ENCODE results near the gene MATK.
"Not testable (repeated sequence)": the region's sequence is repeated elsewhere in the genome, so short reads cannot be mapped to it uniquely, and the experiment has no call there.

MATK gene

DNA sequence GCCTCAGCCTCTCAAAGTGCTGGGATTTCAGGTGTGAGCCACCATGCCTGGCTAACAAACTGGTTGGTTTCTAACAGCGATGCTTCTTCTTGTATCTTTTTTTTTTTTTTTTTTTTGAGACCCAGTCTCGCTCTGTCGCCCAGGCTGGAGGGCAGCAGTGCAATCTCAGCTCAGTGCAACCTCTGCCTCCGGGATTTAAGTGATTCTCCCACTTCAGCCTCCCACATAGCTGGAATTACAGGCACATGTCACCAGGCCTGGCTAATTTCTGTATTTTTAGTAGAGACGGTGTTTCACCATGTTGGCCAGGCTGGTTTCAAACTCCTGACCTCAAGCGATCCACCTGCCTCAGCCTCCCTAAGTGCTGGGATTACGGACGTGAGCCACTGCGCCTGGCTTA lies 30.0 kb upstream of the MATK start:
- not testable (repeated sequence) for DNase-seq

DNA sequence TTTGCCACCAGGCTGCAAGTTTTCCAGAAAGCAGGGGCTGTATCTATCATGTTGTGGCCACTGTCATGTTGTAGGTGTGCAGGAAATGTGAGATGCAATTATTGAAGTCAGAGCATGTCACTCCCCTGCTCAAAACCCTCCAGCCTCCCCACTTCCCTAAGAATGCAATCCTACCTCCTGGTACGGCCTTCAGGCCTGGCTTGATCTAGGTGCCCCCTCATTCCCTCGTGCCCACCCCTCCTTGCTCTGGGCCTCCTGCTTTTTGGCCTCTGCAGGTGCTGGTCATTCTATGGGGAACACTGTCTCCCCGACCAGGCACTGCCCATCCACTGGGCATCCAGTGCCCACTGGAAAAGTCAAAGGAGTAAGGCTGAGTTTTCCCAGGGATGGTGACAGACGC lies 28.5 kb upstream of the MATK start:
- no peak for DNase-seq

DNA sequence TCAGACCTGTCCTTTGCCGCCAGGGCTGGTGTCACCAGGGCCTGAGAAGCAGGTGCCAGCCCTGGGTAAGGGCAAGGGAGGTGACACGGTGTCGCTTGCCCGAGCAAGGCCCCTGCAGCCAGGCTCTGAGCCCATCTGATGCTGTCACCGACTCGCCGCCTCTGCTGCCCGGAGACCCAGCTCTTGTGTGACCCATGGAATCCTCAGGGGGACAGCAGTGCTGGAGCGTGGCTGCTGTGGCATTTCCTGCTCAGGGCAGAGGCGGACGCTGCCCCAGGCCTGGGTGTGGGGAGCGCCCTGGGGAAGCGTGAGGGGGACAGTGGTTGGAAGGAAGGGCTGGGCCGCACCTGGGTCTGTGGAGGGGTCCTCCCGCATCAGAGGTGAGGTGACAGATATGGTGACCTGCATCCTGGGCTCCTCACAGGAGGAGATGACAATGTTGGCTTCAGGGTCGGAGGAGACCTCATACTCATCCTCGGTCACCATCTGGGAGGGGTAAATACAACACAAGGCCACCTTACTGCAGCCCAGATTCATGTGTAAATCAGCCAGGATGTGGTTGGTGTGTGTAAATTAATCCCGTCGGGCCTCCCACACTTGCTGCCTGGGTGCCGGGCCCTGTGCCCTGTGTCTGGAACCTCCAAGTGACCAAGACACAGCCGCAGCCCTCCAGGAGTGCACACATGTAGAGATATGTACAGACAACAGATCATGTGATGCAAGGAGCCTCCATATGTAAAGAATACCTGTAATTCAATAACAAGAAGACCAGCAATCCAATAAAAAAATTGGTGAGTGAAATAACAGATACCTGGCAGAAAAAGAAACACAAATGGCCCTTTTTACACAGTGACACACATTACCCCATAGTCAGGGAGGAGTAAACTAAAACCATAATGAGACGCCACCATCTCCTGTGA lies 27.6 kb upstream of the MATK start:
- no peak for DNase-seq

DNA sequence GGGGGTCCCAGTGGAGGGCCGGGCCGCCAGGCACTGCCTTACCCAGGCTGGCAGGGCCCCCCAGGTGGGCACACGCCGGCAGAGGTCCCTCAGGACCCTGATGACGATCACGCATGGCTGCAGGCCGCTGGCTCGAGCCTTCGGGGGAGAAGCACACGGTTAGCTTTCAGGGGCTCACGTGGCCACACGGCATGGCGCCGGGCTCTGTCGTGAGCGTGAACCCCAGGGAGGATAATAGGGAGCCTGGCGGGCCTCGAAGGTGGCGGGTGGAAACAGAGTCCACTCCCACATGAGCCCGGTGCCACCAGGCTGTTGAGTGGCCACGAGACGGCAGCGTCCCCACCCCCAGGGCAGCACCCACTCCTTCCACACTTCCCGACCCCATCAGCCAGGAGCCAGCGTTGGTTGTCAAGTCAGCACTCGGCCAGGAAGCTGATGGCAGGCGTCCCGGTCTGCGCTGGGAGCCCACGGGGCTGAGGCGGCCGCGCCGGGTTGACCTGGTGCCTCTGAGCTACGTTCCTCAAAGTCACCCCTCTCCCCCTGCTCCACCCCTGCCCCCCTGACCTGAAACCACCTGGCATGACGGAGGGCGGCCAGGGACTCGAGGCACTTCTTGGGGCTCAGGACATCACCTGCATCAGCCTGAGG lies 24.7 kb upstream of the MATK start:
- no peak for DNase-seq

DNA sequence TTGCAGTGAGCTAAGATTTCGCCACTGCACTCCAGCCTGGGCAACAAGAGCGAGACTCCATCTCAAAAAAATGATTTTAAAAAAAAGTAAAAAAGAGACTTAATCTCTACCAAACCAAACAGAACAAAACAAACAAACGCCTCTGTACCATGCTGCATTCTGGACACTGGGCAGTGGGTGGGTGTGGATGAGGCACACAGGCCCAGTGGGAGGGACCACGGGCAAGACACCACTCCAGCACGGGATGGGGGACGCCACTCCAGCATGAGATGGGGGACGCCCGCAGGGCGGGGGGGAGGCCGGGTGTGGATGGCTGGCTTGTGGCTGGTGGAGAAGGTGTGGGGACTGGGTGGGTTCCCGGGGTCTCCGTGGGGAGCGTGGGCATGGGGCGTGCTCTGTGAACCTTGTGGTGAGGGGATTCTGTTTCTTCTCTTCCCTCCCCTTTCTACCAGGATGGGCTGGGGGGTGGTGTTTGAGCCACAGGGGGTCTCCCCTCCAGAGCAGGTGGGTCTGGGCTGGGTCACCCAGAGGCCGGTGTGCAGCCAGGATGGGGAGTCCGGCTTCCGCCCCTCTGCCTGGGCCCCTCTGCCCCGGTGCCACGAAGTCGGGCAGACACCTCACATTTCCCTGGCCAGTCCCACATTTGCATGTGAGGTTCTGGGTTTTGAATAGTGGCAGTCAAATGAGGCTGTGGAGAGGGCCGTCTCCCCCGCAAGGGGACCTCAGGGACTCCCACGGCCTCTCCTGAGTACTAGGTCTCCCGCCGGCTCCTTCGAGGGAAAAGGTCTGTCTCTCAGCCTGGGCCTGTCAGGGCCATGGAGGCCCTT lies 23.9 kb upstream of the MATK start:
- no peak for DNase-seq

DNA sequence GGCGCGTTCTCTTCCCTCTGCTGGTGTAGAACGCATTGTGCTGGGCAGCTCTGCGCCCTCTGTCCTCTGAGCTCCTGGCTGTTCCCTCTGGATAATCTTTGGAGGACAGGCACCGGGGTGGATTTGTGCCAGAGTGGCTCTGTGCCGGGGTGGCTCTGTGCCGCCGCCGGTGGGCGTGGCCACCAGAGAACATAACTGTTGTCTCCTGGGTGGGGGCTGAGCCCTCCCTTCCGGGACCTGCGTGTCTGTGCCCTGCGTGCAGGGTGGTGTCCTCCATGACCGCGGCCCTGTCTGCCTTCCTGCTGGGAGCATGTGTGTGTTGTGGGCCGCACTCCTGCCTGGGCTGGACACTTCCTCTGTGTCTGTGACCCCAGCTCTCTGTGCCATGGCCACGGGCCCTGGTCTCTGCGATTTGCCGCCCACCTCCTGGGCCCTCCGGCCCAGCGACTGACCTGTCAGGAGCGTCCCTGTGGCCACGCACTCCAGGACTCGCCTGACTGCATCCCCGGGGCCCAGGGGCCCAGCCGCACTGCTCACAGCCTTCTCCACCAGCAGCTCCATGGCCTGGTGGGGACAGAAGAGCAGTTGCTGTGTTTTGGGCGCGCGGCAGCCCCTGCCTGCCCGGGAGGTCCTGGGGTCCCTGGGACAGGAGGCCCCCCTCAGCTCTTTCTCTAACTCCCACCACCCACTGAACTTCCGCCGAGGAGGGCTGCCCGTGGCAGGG lies 22.4 kb upstream of the MATK start:
- no peak for DNase-seq

DNA sequence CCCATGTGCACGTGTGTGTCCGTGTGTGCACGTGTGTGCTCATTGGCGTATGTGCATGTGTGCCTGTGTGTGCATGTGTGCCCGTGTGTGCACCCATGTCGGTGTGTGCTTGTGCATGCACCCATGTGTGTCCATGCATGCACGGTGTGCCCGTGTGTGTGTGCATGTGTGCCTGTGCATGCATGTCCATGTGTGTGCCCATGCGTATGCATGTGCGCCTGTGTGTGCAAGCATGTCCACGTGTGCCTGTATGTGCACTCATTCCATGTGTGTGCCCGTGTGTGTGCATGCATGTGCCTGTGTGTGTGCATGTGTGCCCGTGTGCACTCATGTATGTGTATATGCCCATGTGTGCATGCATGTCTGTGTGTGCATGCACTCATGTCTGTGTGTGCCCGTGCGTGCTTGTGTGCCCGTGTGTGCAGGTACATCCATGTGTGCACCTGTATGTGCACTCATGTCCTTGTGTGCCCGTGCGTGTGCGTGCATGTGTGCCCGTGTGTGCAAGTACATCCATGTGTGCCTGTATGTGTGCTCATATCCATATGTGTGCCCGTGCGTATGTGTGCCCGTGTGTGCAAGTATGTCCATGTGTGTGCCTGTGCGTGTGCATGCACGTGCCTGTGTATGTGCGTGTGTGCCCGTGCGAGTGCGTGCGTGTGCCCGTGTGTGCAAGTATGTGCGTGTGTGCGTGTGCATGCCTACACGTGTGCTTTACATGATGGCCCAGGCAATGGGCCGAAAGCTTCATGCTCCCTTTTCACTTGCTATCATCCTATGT lies 21.6 kb upstream of the MATK start:
- no peak for DNase-seq

DNA sequence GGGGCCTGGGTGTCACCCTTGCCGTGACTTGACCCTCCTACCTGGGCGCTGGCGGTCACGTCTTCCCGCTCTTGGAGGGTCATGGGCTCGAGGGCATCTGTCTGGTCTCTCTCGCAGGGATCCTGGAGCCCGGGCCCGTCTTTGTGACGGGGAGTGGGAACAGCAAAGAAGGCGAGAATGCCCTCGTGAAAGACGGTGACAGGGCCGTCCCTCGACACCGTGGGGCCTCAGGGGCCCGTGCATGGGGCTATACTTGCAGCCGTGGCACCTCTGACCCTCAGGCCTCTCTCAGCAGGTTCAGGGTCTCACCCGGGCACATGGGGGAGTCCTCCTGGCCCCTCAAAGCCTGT lies 20.9 kb upstream of the MATK start:
- no peak for DNase-seq

DNA sequence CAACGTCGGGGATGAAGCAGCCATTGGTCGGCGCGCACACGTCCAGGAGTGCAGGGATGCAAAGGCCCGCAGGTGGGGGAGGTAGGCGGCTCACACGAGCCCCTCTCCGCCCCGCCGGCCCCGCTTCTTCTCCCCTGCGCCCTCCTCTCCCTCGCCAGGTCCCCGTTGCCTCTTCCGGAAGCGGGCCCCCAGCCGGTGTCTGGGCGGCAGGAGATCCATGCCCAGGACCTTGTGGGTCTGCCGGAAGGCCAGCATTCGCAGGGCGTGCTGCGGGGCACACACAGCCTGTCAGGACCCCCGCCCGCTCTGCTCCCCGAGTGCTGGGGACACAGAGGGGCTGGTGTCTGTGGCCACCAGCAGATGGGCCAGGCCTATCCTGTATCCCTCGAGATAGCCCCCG lies 19.7 kb upstream of the MATK start:
- no peak for DNase-seq

DNA sequence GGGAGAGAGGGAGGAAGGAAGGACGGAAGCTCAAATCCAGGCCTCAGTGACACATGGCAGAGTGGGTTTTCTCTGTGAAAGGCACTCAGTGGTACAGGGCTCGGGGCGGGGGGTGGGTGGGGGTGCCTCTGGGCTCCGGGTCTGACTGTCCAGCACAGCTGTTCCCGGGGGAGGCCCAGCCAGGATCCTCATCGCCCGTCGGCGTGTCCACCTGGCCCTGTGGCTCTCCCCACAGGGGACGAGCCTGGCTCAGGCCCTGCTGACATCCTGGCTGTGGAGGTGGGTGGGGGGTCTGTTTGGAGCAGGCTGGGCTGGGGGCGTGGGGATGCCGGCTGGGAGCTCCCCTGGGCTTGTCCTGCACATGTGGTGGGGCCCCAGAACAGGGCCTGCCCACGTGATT lies 18.2 kb upstream of the MATK start:
- DNase-seq: no peak

DNA sequence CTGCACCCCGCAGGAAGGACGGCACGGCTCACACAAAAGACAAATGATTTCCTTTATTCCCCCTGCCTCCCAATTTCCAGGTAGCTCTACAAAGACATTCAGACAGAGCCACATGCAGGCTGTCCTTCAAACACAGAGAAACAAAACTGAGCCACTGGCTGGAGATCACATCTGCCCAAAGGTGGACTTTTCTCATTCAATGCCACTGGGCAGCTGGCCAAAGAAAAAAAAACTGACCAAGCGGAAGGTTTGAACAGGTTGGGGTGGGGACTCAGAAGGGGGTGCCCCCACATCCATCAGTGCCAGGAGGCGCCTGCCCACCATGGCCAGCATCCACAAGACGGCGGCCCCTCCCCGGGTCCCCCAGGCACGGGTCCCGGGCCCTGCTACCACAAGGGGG lies 17.8 kb upstream of the MATK start:
- DNase-seq: no peak

DNA sequence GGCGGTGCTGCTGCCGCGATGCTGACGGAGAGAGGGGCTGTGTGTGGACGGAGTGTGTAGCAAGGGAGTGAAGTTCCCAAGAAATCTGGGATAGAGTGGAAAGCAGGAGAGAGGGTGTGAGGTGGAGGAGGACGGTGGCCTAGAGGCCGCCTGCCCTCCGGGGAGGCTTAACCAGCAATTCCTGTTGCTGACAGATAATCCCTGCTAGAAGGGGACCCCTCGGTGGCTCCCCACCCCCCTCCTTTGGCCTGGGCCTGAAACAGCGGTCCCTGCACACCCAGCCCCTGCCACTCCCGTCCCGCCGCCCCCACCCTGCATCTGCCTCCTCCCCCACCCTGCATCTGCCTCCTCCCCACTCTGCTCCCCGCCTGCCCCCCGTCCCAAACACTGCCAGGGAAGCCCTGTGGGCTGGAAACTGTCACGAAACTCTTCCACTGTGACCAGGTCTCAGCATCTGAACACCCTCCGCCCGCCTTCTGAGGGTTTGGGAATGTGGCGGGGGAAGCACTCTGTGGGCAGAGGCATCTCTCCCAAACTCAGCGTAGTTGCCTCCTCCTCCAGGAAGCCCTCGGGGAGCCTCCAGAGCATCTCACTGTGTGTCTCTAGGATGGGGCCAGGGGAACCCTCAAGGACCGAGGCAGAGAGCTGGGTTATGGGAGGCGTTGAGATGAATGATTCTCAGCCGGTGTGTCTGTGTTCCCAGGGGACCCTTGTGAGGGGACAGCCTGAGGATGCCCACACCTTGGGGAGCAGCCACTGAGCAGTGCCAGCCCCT lies 17.1 kb upstream of the MATK start:
- DNase-seq: no peak

DNA sequence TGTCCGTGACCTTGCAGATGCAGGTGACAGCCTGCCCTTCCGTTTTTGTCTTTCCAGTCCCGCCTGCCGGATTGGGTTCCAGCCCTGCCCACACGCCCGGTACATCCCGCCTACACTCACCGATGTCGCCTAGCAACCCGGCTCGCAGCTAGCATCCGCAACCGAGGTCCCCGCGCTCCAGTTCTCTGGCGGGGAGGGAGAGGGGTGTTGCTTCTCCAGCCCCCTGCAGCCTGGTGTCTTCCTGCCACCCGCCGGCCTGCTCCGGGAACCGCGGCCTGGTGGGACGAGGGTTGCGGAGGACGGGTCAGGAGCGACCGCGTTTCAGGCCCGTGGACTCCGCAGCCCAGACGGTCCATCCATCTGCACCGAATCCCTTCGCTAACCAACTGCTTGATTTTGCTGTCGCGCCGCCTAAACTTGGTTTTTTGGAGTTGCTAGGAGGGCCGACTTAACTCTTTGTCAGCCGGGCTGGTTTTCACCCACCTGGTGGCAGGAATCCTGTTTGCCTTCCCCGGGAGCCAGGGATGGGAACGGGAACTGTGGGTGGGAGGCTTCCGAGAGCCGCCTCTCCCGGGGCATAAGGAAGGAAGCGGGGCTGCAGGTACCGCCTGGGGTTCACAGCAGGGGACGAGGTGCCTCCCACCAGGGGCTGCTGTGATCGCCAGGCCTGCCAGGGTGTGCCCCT lies 15.4 kb upstream of the MATK start:
- peak; percentile 5 for DNase-seq

DNA sequence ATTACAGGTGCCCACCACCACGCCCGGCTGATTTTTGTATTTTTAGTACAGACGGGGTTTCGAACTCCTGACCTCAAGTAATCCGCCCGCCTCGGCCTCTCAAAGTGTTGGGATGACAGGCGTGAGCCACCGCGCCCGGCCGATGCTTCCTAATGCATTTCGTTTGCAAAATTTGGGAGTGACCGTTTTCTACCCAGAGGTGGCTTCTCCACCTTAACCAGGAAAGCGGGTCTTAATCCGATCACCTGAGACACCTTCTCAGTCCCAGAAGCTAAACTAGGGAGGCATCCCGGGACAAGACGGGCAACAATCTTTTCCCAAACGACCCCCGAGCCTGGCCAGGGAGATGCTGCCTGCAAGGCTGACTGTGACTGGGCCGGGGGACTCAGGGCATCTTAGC lies 14.8 kb upstream of the MATK start:
- no peak for DNase-seq

DNA sequence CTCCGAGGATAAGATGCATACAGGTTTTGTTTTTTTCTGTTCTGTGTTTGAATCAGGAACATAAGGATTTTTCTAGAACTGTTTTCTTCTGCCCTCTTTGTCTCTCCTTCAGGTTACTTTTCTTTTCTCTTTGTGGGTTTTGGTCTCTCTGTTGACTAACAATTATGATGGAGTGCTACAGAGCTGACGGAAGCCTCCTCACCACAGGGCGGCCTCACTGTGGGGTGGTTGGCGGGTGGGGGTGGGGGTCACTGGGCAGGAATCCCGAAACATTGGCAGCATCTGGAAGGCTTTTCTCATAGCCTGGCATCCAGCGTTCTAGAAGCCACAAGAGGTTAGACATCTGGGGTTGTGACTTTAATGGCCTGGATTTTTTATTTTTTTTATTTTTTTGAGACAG lies 12.0 kb upstream of the MATK start:
- DNase-seq: no peak

DNA sequence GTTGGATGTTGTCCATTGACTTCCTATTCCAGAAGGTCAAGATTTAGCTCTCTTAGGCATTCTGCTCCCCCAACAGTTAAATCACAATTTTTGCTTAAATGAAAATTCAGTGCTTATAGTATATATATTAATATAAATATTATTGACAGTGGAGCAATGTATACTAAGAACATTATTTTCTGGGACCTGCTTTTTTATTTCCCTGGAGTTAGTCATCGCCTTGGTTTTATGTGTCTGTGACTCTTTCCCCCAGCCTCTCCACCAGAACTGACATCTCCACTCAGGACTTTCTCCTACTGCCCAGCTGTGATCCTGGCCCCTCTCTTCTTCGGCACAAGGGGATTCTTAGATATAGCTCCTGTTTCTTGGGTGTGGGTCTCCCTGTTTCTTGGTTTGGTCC lies 10.2 kb upstream of the MATK start:
- DNase-seq: no peak

DNA sequence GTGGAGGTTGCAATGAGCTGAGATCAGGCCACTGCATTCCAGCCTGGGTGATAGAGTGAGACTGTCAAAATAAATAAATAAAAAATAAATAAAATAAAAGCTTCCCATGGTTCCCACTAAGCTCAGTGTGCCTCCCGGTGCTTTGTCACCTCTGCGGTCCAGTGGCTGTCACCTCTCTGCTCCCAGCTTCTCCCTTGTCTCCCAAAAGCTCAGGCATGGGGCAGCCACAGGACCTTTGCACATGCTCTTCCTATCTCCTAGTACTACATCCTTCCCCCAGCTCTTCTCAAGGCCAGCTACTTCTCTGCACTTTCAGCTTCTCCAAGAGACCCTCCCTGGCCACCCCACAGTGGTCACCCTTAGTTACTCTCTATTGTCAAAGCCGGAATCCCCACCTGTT lies 7.6 kb upstream of the MATK start:
- DNase-seq: no peak

DNA sequence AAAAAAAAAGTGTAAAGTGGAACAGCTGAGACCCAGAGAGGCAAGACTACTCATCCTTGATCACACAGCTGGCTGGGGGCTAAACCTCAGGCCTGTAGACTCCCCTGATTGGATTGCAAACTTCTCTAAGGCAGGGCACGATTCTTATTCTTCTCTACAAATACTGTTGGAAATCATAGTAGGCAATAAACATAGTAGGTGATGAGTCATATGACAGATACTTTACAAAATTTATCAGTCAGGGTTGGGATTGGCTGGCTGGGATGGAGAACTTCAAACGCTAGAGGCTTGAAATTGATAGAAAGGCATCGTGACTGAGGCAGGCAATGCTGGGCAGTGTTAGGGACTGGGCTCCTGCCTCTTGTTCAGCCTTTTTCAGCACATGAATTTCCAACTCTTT lies 5.9 kb upstream of the MATK start:
- DNase-seq: no peak

DNA sequence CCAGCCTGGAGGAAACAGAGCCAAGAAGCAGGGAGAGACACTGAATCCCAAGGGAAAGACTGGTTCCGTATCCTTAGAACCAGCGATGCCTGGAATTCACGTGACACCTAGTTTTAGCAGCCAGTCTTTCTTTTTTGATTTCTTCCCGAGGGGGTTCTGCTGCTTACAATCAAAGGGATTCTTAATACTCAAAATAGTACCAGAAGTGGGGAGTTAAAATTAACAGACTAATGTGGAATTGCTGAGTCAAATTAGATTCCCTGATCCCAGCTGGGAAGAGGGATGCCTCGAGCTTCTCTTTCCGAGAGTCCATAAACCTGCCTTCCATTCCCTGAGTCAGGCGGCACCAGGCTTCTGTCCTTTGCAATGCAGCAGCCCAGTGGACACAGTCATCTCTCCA lies 4.8 kb upstream of the MATK start:
- no peak for DNase-seq

DNA sequence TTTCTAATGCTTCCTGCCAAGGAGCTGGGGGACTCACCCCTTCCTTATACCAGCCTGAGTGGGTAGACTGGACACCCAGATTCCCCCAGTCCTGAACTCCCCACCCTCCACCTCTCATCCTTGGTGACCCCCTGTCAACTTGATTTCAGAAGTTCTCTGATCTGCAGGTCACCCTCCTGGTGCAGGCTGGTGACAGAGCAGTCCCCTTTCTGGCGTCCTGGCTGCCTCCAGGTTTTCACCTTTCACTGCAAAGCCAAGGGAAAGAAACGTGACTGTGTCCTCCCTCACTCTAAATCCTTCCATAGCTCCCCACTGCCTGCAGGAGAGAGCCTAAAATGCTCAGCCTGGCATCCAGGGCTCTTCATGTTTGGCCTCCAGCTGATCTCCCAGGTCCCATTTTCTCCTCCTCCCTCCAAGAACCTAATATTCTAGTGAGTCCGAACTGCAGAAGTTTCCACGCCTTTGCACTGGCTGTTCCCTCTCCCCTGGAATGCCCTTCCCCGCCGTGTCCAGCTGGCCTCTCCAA lies 4.1 kb upstream of the MATK start:
- DNase-seq: no peak
